GM19455 (cell line): Measurements from ENCODE around the gene PCLAF.
"Not testable (repeated sequence)": the region's sequence is repeated elsewhere in the genome, so short reads cannot be mapped to it uniquely, and the experiment has no call there.

Experiments used
- ATAC-seq: cut with Tn5 transposase; IDR thresholded peaks from one replicate; pipeline ENCODE4 v1.9.1; 2021; ENCODE audit not compliant: unreplicated experiment

PCLAF gene, protein sequence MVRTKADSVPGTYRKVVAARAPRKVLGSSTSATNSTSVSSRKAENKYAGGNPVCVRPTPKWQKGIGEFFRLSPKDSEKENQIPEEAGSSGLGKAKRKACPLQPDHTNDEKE

DNA sequence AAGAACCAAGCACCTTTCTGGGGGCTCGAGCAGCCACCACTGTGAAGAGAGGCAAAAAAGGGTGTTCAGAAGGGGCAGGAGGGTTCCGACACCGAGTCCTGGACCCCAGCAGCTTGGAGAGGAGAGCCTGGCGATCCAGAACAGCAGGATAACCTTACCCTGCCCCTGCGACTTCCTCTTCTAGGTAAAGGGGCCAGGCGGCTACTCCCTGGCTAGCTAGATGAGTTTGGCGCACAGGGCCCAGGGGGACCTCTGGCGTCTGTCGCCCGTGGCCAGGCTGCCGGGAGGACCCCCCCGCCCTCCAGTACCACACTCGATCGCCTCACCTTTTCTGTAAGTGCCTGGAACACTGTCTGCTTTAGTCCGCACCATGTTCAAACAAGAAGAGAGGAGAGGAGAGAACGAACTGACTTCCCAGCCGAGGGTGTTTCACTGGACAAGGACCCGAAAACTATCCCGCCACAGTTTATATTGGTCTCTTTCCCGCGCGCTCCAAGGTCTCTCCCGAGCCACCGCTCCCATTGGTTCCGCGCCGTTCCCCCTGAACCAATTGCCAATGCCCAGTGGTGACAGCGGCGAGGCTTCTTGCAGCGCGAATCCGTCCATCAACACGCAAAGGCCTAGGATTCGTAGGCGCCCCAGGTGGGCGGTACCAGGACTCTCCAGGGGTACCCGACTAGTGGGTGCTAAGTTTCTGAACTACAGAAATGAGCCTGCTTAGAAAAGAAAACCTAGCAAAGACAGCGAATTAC, at the start of gene PCLAF:
Gene PCLAF (minus strand): TSS at position 442 of the 752 bp plus-strand sequence. CDS start 70 bp downstream, at position 372.
- ATAC-seq = peak; percentile 95

DNA sequence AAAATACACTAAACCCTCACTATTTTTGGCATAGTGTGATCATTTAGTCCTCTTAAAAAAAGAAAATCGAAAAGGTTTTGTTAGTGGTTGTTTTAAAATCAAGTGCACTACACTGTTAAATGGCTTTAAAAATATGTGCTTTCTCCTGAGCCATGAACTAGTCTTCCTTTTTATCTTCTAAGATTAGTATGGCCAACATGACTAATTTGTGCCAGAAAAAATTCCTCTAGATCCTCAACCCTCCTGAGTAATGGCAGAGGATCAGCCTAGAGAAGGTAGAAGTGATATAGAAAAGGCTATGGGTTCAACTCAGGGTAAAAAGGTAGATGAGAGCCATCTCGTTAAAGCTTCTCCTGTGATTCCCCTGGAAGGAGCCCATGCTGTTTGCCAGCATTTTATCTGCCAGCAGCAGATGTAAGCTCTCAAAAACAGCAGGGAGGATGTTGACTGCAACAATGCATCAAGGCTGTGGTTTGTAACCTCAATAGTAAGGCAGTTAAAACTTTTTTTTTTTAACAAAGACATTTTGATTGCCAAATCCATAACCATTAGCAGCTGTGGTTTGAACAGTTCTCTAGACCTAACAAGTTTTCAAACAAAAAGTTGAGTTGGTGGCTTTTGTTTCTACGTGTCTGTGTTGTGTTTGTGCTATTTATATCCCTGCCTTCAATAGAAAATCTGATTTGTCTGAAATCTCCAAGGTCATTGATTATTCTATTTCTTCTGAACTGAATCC, 48.9 kb upstream of the PCLAF start:
- ATAC-seq = no peak

- ATAC-seq = no peak
Observed at GRCh38 chr15:64429448-64429847, 48.2 kb upstream of the PCLAF start.

GRCh38 chr15:64426845-64427465, 45.7 kb upstream of the PCLAF start:
- no peak for ATAC-seq

GRCh38 chr15:64425221-64425620, 44.0 kb upstream of the PCLAF start:
- no peak for ATAC-seq

GRCh38 chr15:64423970-64424369, 42.7 kb upstream of the PCLAF start:
- no peak for ATAC-seq

DNA sequence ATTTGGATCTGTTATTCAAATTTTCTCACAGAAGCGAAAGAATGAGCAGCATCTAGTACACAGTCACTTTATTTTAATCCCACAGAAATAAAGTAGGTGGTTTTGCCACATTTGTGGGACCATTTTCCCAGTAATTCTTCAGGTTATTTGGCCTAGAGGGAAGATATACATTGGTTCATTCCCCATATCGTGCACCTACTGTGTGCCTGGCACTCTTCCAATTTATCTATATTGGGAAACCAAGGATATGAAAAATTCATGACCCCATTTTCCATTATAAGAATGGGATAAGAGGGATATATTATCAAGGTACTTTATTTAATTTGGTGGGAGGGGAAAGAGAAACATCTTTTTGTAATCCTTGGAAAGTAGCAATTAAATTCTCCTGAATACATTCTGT, 41.5 kb upstream of the PCLAF start:
- no peak for ATAC-seq

GRCh38 chr15:64412216-64412615, 31.0 kb upstream of the PCLAF start:
- no peak for ATAC-seq

DNA sequence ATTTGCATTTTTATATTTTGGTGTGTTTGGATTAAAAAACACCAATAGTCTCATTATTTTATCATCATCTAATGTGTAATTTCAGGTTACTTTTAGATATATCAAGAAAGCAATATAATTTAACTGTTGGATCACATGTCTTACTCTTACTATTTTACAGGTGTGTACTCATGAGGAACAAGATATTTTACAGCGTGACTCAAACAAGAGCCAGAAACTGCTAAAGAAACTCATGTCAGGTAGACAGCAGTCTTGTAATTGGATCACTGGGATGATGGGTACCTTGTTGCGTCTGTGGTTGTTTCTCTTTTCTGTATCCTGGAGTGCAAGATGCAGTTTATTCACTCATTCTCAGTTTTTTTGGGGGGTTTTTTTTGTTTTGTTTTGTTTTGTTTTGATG, 19.3 kb upstream of the PCLAF start:
- no peak for ATAC-seq

GRCh38 chr15:64398575-64398974, 17.3 kb upstream of the PCLAF start:
- ATAC-seq = no peak

DNA sequence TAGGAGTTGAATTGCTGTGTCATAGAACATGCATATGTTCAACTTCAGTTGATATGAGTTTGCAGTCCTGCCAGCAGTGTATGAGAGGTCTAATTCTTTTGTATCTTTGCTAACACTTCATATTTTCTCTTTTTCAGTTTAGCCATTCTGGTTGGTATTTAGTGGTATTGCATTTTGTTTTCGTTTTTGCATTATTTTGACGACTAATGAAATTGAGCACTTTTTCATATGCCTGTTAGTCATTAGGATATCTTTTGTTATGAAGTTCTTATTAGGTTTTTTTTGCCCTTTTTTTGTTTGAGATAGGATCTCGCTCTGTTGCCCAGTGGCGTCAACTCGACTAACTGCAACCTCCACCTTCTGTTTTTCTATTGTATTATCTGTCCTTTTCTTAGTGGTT, 15.5 kb upstream of the PCLAF start:
- ATAC-seq = no peak

DNA sequence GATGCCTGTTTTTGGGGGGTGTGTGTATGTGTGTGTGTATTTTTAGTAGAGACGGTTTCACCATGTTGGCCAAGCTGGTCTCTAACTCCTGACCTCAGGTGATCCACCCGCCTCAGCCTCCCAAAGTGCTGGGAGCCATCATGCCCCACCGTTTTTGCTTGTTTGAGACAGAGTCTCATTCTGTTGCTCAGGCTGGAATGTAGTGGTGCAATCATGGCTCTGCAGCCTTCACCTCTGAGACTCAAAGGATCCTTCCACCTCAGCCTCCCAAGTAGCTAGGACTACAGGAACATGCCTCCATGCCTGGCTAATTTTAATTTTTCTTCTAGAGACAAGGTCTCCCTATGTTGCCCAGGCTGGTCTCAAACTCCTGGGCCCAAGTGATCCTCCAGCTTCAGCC, 11.2 kb upstream of the PCLAF start:
- not testable (repeated sequence) for ATAC-seq

DNA sequence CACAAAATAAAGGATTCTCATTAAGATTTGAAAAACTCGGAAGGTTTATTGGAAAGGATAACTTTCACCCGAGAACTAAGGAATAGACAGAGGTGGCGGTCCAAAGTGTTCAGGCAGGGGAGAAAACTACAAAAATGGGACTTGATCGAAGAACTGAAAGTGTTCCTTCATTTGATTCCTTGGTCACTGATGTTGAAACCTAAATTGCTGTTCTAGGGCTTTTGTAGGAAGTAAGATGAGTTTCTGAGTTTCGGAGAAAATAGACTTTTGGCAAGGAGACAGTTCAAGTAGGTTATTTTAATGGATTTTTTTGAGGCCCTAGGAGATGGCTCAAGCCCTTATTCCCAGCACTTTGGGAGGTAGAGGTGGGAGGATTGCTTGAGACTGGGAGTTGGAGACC, 7.8 kb upstream of the PCLAF start:
- ATAC-seq = no peak

- ATAC-seq = peak; percentile 92
Observed at GRCh38 chr15:64387562-64388168, 6.4 kb upstream of the PCLAF start, which contains the start of gene TRIP4. TRIP4 (plus strand) TSS chr15:64387836; CDS start chr15:64387864, 28 bp downstream.

GRCh38 chr15:64386291-64386690, 5.0 kb upstream of the PCLAF start:
- no peak for ATAC-seq

DNA sequence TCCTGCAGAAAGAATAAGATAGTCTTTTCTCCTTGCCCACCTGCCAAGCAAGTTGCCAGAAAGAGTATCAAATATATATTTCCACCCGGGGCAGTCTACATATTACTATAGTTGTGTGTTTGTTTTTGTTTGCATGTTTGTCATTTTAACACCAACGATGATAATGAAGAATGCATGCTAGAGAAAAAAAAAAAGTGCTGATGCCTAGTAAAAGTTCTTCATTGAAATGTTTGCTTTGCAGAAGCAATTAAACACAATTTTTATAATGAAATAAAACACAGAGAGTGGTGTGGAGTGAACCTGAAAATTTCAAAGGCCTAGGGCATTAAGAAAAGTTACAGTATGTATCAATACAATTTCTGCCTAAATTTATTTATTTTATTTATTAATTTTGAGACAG, 2.5 kb upstream of the PCLAF start:
- ATAC-seq = no peak

DNA sequence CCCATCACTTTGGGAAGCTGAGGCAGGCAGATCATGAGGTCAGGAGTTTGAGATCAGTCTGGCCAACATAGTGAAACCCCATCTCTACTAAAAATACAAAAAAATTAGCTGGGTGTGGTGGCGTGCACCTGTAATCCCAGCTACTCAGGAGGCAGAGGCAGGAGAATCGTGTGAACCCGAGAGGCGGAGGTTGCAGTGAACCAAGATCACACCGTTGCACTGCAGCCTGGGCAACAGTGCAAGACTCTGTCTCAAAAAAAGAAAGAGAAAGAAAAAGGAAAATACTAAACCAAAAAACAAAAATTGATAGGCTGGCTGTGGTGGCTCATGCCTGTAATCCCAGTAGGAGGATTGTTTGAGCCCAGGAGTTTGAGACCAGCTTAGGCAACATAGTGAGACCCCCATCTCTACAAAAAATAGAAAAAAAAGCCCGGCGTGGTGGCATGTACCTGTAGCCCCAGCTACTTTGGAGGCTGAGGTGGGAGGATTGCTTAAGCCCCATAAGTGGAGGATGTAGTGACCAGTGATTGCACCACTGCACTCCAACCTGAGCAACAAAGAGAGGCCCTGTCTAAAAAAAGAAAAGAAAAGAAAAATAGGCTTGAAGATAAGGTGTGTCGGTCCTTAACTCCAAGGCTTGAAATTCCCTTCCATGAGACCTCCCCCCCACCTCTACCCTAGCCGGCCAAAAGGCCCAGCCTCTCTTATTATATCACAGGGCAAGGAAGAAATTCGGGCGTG, 941 bp downstream of the PCLAF start:
- ATAC-seq = not testable (repeated sequence)

DNA sequence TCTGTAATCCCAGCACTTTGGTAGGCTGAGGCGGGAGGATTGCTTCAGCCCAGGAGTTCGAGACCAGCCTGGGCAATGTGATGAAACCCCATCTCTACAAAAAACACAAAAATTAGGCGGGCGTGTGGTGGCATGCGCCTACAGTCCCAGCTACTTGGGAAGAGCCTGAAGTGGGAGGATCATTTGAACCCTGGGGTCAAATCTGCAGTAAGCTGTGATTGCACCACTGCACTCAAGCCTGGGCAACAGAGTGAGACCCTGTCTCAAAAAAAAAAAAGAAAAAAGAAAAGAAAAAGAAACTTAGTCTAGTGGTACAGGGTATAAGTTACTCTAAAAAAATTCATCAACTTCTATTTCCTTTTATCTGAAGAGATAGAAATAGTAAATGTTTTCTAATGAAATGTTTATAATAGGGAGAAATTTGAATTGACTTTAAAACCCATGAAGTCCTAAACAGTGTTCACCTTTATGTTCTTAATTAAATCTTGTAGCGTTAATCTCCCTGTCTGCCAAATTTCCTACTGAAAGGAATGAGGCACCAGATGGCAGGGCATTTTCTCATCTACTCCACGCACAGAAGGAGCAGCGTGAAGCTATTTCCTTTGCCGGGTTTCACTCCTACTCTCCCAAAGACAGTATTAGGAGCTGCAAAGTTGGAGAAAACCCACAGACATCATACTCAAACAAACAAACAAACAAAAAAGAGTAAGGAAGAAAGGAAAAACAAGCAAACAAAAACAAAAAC, 1.9 kb downstream of the PCLAF start:
- ATAC-seq = no peak

DNA sequence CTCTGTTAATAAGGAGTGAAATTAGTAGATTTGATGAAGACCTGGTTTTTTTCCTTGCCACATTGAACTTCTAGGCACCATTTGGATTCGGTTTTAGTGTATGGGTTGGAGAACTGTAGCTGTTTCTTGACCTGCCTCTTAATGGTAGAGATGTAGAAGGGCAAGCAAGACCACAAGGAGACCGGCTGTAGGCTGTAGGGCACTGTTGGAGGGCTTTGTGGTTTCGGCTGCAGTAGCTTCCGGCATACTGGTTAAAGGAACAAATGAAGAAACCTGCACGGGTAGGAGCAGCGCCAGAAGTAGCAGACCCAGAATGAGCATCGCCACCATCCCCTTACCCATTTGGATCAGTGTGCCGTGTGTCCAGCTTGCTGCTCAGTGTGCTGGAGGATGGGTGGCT, 7.9 kb downstream of the PCLAF start:
- ATAC-seq = no peak

- not testable (repeated sequence) for ATAC-seq
Observed at GRCh38 chr15:64371383-64371782, 9.9 kb downstream of the PCLAF start.
